Kidney (tissue), 14 donors: ENCODE results near the gene PDE4C. TPM values are rescaled to one million over a fixed set of nuclear protein-coding genes. Genes with fewer than 3 reads are reported as not detected.

Experiments
- DNase-seq, 5 donors: peaks; one replicate each; pipeline ENCODE4 v3.0.0-alpha.2; 2013 to 2020
- FAIRE-seq: peaks from 2 replicates; lab custom pipeline; 2012; peaks lifted over from hg19 to GRCh38; lab: Jason Lieb, UNC
- H3K27ac ChIP-seq, 2 donors: one replicate each; pipeline ENCODE4 v1.7.0; 2013; ENCODE audit warnings: low read depth in 2 of 2, low read length in 2 of 2, inconsistent platforms in 1 of 2
- H3K27me3 ChIP-seq: one replicate; pipeline ENCODE4 v1.7.1; 2013; ENCODE audit warnings: low read length, inconsistent platforms; ENCODE audit not compliant: control insufficient read depth, insufficient read depth
- H3K36me3 ChIP-seq, 3 donors: one replicate each; pipeline versions ENCODE4 v1.7.0 to v1.7.1; 2013; ENCODE audit warnings: low read length in 3 of 3, control low read depth in 1 of 3, inconsistent platforms in 1 of 3; ENCODE audit not compliant: insufficient read depth in 3 of 3, control insufficient read depth in 2 of 3
- H3K4me1 ChIP-seq, 3 donors: one replicate each; pipeline versions ENCODE4 v1.7.0 to v1.7.1; 2013; ENCODE audit warnings: low read length in 3 of 3, inconsistent platforms in 1 of 3, low read depth in 1 of 3; ENCODE audit not compliant: control insufficient read depth in 2 of 3, insufficient read depth in 2 of 3
- H3K4me3 ChIP-seq, 3 donors: one replicate each; pipeline versions ENCODE4 v1.7.0 to v1.8.1; 2013; ENCODE audit warnings: low read length in 3 of 3, control low read depth in 1 of 3, inconsistent platforms in 1 of 3
- H3K9ac ChIP-seq, 3 donors: one replicate each; pipeline versions ENCODE4 v1.7.0 to v1.7.1; 2013; ENCODE audit warnings: low read length in 3 of 3, control low read depth in 1 of 3, inconsistent platforms in 1 of 3
- H3K9me3 ChIP-seq, 3 donors: one replicate each; pipeline versions ENCODE4 v1.7.0 to v1.7.1; 2013; ENCODE audit warnings: low read length in 3 of 3, control low read depth in 1 of 3, inconsistent platforms in 1 of 3; ENCODE audit not compliant: control insufficient read depth in 2 of 3, insufficient read depth in 1 of 3
- intact Hi-C: fragments of 100-400 bp; cut with DNase I; formaldehyde crosslinking; loops from one replicate; pipeline ENCODE4 v1.11.1; 2022
- polyA plus RNA-seq: library from polyadenylated mRNA; stranded (reverse); fragments of 350-450 nt; fragmentation: Illumina TruSeq; extraction: RNeasy Lipid Tissue Mini Kit (QIAGEN cat#74804); gene quantifications from one replicate; pipeline ENCODE4 v1.2.3, GENCODE V29; 2014; ENCODE audit warnings: low read depth, low replicate concordance; ENCODE audit not compliant: insufficient read depth
- total RNA-seq: library from RNA; stranded (reverse); fragmentation: NEBNext Ultra II Directional; extraction: Animal tissue kit (Norgen Biotek cat#: 25700); gene quantifications from one replicate; pipeline ENCODE4 v1.2.1, GENCODE V29; 2021
- TF ChIP-seq, protein P1 (sequence below): IDR thresholded peaks from 3 replicates; pipeline ENCODE4 v1.5.1; 2012; ENCODE audit warnings: mild to moderate bottlenecking, moderate library complexity, borderline replicate concordance; ENCODE audit not compliant: insufficient read depth; ENCODE audit errors: extremely low read depth
- donor health status: control.
- donor health status: control.
- donor health status: control.
- donor health status: control.
- donor health status: control.
- donor health status: DM: yes; HTN: yes; CAD: no.
- donor health status: Normal renal cell carcinoma (clear cell type).

Gene PDE4C
- total and polyA plus RNA-seq, 2 donors from 2014 or later: 2.0 TPM; not detected in 1

DNA sequence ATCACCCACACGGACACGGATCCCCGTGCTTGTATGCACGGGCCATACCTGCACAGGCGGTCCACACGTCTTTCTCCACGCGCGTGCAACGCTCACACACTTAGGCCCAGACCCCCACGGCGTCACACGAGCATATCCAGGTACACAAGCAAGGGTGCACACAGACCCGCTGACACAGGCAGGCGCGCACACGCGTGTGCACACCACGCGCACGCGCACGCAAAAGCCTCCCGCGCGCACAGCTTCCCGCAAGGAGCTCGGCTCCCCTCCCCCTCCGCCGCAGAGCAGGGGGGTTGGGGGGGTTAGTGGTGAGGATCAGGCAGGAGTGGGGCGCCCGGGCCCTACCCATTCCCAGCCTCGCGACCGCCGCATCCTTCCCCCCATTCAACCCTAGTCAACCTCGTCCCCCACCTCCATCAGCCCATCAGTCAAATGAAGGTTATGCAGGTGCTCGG, 22.8 kb downstream of the PDE4C start:
- Histone ChIP-seq H3K9ac (peak overlapping the region; percentile 17 to 68 (median 27)), H3K9me3 (no peaks in the 10 kb centered on the region), H3K4me1 (peaks cover 0 to 16% (median 3%) of the 10 kb centered on the region in 3 donors), H3K27me3 (no peaks in the 10 kb centered on the region), H3K27ac (peak overlapping the region; percentile 76 to 82), H3K36me3 (peaks cover 0 to 15% (median 5%) of the 10 kb centered on the region in 3 donors), H3K4me3 (peak overlapping the region; percentile 69 to 85 (median 81))
- FAIRE-seq: no peak
- TF ChIP-seq, protein P1, sequence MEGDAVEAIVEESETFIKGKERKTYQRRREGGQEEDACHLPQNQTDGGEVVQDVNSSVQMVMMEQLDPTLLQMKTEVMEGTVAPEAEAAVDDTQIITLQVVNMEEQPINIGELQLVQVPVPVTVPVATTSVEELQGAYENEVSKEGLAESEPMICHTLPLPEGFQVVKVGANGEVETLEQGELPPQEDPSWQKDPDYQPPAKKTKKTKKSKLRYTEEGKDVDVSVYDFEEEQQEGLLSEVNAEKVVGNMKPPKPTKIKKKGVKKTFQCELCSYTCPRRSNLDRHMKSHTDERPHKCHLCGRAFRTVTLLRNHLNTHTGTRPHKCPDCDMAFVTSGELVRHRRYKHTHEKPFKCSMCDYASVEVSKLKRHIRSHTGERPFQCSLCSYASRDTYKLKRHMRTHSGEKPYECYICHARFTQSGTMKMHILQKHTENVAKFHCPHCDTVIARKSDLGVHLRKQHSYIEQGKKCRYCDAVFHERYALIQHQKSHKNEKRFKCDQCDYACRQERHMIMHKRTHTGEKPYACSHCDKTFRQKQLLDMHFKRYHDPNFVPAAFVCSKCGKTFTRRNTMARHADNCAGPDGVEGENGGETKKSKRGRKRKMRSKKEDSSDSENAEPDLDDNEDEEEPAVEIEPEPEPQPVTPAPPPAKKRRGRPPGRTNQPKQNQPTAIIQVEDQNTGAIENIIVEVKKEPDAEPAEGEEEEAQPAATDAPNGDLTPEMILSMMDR: no peak
- DNase-seq: peak in 3 of 5 donors; percentile 37 to 89 (median 59)
- intact Hi-C loops: no loop called here

DNA sequence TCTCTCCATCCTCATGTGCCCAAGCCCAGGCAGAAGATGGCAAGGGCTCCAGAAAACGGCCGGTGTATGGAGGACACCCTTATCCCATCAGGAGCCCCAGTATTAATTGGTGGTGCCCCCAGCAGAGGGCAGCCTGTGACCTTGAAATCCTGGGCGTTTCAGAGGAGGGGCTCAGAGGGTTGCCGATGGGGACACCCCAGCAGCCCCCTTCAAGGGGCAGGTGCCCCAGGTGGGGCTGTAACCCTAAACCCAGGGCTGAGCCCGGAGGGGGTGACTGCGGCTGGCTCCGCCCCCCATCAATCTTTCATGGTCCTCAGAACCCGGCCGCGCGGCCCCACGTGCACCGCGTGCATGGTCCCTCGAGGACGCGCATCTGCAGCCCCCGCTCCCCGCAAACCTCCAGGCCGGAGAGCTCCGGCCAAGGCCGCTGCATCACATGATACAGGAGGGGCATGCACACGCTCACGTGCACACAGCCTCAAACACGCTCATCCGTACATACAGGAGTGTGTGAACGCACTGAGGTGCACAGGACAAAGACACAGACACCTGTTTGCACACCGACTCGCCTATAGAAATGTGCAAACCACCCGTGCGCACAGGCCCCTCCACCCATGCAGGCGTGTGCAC, 23.3 kb downstream of the PDE4C start:
- Histone ChIP-seq H3K9me3 (no peaks in the 10 kb centered on the region), H3K27ac (peak overlapping the region; percentile 76 to 82), H3K4me1 (peaks cover 0 to 16% (median 3%) of the 10 kb centered on the region in 3 donors), H3K4me3 (peak overlapping the region; percentile 69 to 85 (median 81)), H3K27me3 (no peaks in the 10 kb centered on the region), H3K9ac (peak overlapping the region; percentile 10 to 68 (median 27)), H3K36me3 (peaks cover 0 to 20% (median 8%) of the 10 kb centered on the region in 3 donors)
- intact Hi-C loops: no loop called here
- TF ChIP-seq, protein P1: peak; percentile 21
- no peak for FAIRE-seq
- DNase-seq: peak; percentile 46 to 87 (median 62)

DNA sequence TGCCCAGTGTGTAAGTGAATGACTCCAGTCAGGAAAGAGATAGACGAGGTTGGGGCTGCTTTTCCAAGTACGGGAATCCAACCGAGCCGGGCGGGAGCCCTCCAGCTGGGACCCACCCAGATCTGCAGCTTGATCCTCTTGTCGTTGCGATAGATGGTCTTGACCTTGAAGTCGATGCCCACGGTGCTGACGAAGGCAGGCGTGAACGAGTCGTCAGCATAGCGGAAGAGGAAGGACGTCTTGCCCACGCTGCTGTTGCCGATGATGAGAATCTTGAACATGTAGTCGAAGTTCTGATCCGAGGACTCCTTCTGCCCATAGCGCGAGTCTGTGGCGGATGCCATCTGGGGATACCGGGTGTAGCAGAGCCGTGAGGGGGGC, 23.9 kb downstream of the PDE4C start:
- Histone ChIP-seq H3K9ac (no peak overlapping the region), H3K27ac (no peak overlapping the region), H3K4me1 (peaks cover 0 to 16% (median 3%) of the 10 kb centered on the region in 3 donors), H3K4me3 (peak overlapping the region in 1 of 3 donors; percentile 81), H3K27me3 (no peaks in the 10 kb centered on the region), H3K9me3 (no peaks in the 10 kb centered on the region), H3K36me3 (peaks cover 0 to 22% (median 8%) of the 10 kb centered on the region in 3 donors)
- intact Hi-C loops: no loop called here
- TF ChIP-seq, protein P1: no peak
- FAIRE-seq: no peak
- peak in 1 of 5 donors; percentile 66 for DNase-seq
